ENCODE results near the gene RNF103. TPM values are rescaled to one million over a fixed set of nuclear protein-coding genes. Genes with fewer than 3 reads are reported as not detected.

The RNF103 gene
- total RNA-seq, 1 experiment from 2014 or later, result 10.1 TPM

DNA sequence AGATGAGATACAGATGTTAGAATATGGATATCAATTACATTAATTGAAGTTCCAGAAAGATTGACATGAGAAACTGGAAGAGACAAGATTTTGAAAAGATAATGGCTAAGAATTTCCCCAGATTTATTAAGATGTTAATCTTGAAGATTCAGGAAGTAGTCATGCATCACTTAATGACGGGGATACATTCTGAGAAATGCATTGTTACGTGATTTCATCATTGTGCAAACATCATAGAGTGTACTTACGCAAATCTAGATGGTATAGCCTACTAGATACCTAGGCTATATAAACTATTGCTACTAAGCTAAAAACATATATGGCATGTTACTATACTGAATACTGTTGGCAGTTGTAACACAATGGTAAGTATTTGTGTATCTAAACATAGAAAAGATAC, 53.6 kb downstream of the RNF103 start:
- intact Hi-C loops (cut with micrococcal nuclease; ENCODE audit: unreplicated experiment), result no loop called here

DNA sequence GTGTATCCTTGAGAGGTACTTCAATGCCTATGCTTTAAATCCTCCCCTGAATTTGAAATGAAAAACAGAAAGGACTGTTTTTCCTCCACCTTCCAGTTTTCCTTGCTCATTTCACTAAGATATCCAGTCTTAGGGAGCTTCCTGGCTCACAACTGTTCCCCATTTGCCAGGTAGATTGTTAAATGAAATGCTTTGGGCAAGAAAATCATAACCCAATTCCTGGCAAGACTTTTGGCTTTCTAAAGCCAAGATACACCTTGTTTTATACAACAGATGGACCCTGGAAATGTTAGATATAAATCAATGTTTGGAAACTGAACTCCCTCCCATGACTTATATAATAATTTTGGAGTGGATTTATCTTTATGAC, 56.9 kb downstream of the RNF103 start:
- Histone ChIP-seq H3K27ac (ENCODE audit: low read depth, low read length, poor library complexity, severe bottlenecking) (no peak overlapping the region), H3K36me3 (ENCODE audit: insufficient read depth, low read length, poor library complexity, severe bottlenecking) (no peaks in the 10 kb centered on the region), H3K4me3 (ENCODE audit: low read depth, low read length, poor library complexity, severe bottlenecking) (no peak overlapping the region), H3K4me1 (ENCODE audit: insufficient read depth, low read length, poor library complexity, severe bottlenecking) (peaks cover 7% of the 10 kb centered on the region), H3K27me3 (replicated peaks; ENCODE audit: insufficient read depth, low read depth, low read length, poor library complexity) (no peaks in the 10 kb centered on the region), H3K9me3 (ENCODE audit: low read depth, low read length, poor library complexity, severe bottlenecking) (no peaks in the 10 kb centered on the region)
- BruUV-seq (replicated peaks), result no TSS peak
- TF ChIP-seq EZH2 (IDR thresholded peaks at IDR 0.05; ENCODE audit: borderline replicate concordance, low read depth, low read length, poor library complexity, severe bottlenecking), result no peak
- no peak for TF ChIP-seq CTCF (conservative IDR thresholded peaks at IDR 0.05; ENCODE audit: low read depth, low read length)
- ChIA-PET CTCF (no interaction called here), POLR2A (ENCODE audit: low non-redundant PET) (no interaction called here)
- DNase-seq (ENCODE audit: low spot score), result no peak
- intact Hi-C loops (cut with micrococcal nuclease; ENCODE audit: unreplicated experiment), result loop anchor here (5.0 kb wide), 1 partner anchor 55 kb away; the partner anchor contains the start of gene RNF103

More for the DNA sequence above, 53.6 kb downstream of the RNF103 start:
- no peaks in the 10 kb centered on the region for H3K4me1 ChIP-seq (ENCODE audit: insufficient read depth, low read length, poor library complexity, severe bottlenecking)
- H3K36me3 ChIP-seq (ENCODE audit: insufficient read depth, low read length, poor library complexity, severe bottlenecking), result no peaks in the 10 kb centered on the region
- no peaks in the 10 kb centered on the region for H3K9me3 ChIP-seq (ENCODE audit: low read depth, low read length, poor library complexity, severe bottlenecking)
- DNase-seq (ENCODE audit: low spot score), result peak; percentile 32
- ChIA-PET POLR2A (ENCODE audit: low non-redundant PET) (no interaction called here), CTCF (no interaction called here)
- H3K4me3 ChIP-seq (ENCODE audit: low read depth, low read length, poor library complexity, severe bottlenecking), result no peak overlapping the region
- H3K27me3 ChIP-seq (replicated peaks; ENCODE audit: insufficient read depth, low read depth, low read length, poor library complexity), result no peaks in the 10 kb centered on the region
- no peak for TF ChIP-seq EZH2 (IDR thresholded peaks at IDR 0.05; ENCODE audit: borderline replicate concordance, low read depth, low read length, poor library complexity, severe bottlenecking)
- no peak for TF ChIP-seq CTCF (conservative IDR thresholded peaks at IDR 0.05; ENCODE audit: low read depth, low read length)
- no peak overlapping the region for H3K27ac ChIP-seq (ENCODE audit: low read depth, low read length, poor library complexity, severe bottlenecking)
- no TSS peak for BruUV-seq (replicated peaks)

- Histone ChIP-seq H3K4me1 (ENCODE audit: insufficient read depth, low read length, poor library complexity, severe bottlenecking) (peaks cover 11% of the 10 kb centered on the region), H3K27ac (ENCODE audit: low read depth, low read length, poor library complexity, severe bottlenecking) (no peak overlapping the region), H3K36me3 (ENCODE audit: insufficient read depth, low read length, poor library complexity, severe bottlenecking) (no peaks in the 10 kb centered on the region), H3K9me3 (ENCODE audit: low read depth, low read length, poor library complexity, severe bottlenecking) (no peaks in the 10 kb centered on the region), H3K27me3 (replicated peaks; ENCODE audit: insufficient read depth, low read depth, low read length, poor library complexity) (no peaks in the 10 kb centered on the region), H3K4me3 (ENCODE audit: low read depth, low read length, poor library complexity, severe bottlenecking) (no peak overlapping the region)
- no peak for DNase-seq (ENCODE audit: low spot score)
- intact Hi-C loops (cut with micrococcal nuclease; ENCODE audit: unreplicated experiment), result loop anchor here (5.0 kb wide), 1 partner anchor 56 kb away; the partner anchor contains the start of gene RNF103
- CTCF ChIA-PET, result no interaction called here
- TF ChIP-seq EZH2 (IDR thresholded peaks at IDR 0.05; ENCODE audit: borderline replicate concordance, low read depth, low read length, poor library complexity, severe bottlenecking), result no peak
- no peak for TF ChIP-seq CTCF (conservative IDR thresholded peaks at IDR 0.05; ENCODE audit: low read depth, low read length)
- BruUV-seq (replicated peaks), result no TSS peak
- POLR2A ChIA-PET (ENCODE audit: low non-redundant PET), result no interaction called here
These were observed 57.4 kb downstream of the RNF103 start for GRCh38 chr2:86566158-86566820.

All from A673 (cell line).